Measurements from ENCODE around the gene ZNF17.

The ZNF17 gene

GRCh38 chr19:57382806-57383488 is 28.0 kb upstream of the ZNF17 start:
- H3K9ac ChIP-seq (ENCODE audit: low read depth, low read length) = no peak overlapping the region
- no peaks in the 10 kb centered on the region for H3K4me1 ChIP-seq (ENCODE audit: control insufficient read depth, insufficient read depth, low read length)
- H3K36me3 ChIP-seq (ENCODE audit: insufficient read depth, low read length) = peaks cover 6% of the 10 kb centered on the region
- H3K9me3 ChIP-seq (replicated peaks; ENCODE audit: low read length) = peaks cover 7% of the 10 kb centered on the region
- no peak overlapping the region for H3K4me2 ChIP-seq (ENCODE audit: low read length)
- no peaks in the 10 kb centered on the region for H3K27me3 ChIP-seq (ENCODE audit: control insufficient read depth, insufficient read depth, low read length)
- H3K4me3 ChIP-seq (ENCODE audit: low read length) = no peak overlapping the region

- Histone ChIP-seq H3K4me3 (ENCODE audit: low read length) (peak overlapping the region; percentile 88), H3K4me2 (ENCODE audit: low read length) (peak overlapping the region; percentile 75), H3K9me3 (replicated peaks; ENCODE audit: low read length) (no peaks in the 10 kb centered on the region), H3K36me3 (ENCODE audit: insufficient read depth, low read length) (peaks cover 7% of the 10 kb centered on the region), H3K27me3 (ENCODE audit: control insufficient read depth, insufficient read depth, low read length) (no peaks in the 10 kb centered on the region), H3K4me1 (ENCODE audit: control insufficient read depth, insufficient read depth, low read length) (peaks cover 15% of the 10 kb centered on the region), H3K9ac (ENCODE audit: low read depth, low read length) (peak overlapping the region; percentile 95)
Measured at GRCh38 chr19:57389194-57389729, 21.7 kb upstream of the ZNF17 start.

- no peaks in the 10 kb centered on the region for H3K9me3 ChIP-seq (replicated peaks; ENCODE audit: low read length)
Measured at GRCh38 chr19:57389730-57390598, 21.0 kb upstream of the ZNF17 start, which contains the start of gene ZNF548. ZNF548 (plus strand) TSS chr19:57389854; CDS start chr19:57390100, 246 bp downstream.

GRCh38 chr19:57395710-57396109 is 15.3 kb upstream of the ZNF17 start:
- H3K4me2 ChIP-seq (ENCODE audit: low read length) = no peak overlapping the region
- no peaks in the 10 kb centered on the region for H3K27me3 ChIP-seq (ENCODE audit: control insufficient read depth, insufficient read depth, low read length)
- no peaks in the 10 kb centered on the region for H3K9me3 ChIP-seq (replicated peaks; ENCODE audit: low read length)
- H3K4me3 ChIP-seq (ENCODE audit: low read length) = no peak overlapping the region
- H3K9ac ChIP-seq (ENCODE audit: low read depth, low read length) = no peak overlapping the region
- H3K4me1 ChIP-seq (ENCODE audit: control insufficient read depth, insufficient read depth, low read length) = peaks cover 8% of the 10 kb centered on the region
- H3K36me3 ChIP-seq (ENCODE audit: insufficient read depth, low read length) = peaks cover 42% of the 10 kb centered on the region

More at GRCh38 chr19:57389730-57390598, 21.0 kb upstream of the ZNF17 start, which contains the start of gene ZNF548:
- peaks cover 15% of the 10 kb centered on the region for H3K4me1 ChIP-seq (ENCODE audit: control insufficient read depth, insufficient read depth, low read length)
- H3K9ac ChIP-seq (ENCODE audit: low read depth, low read length) = peak within 1 kb of the TSS; percentile 95
- peak within 1 kb of the TSS; percentile 88 for H3K4me3 ChIP-seq (ENCODE audit: low read length)
- peaks cover 10% of the 10 kb centered on the region for H3K36me3 ChIP-seq (ENCODE audit: insufficient read depth, low read length)
- no peaks in the 10 kb centered on the region for H3K27me3 ChIP-seq (ENCODE audit: control insufficient read depth, insufficient read depth, low read length)
- H3K4me2 ChIP-seq (ENCODE audit: low read length) = peak within 1 kb of the TSS; percentile 96

- no peaks in the 10 kb centered on the region for H3K27me3 ChIP-seq (ENCODE audit: control insufficient read depth, insufficient read depth, low read length)
- no peaks in the 10 kb centered on the region for H3K9me3 ChIP-seq (replicated peaks; ENCODE audit: low read length)
- H3K4me2 ChIP-seq (ENCODE audit: low read length) = no peak overlapping the region
- H3K36me3 ChIP-seq (ENCODE audit: insufficient read depth, low read length) = peaks cover 39% of the 10 kb centered on the region
- H3K4me1 ChIP-seq (ENCODE audit: control insufficient read depth, insufficient read depth, low read length) = no peaks in the 10 kb centered on the region
- no peak overlapping the region for H3K9ac ChIP-seq (ENCODE audit: low read depth, low read length)
- no peak overlapping the region for H3K4me3 ChIP-seq (ENCODE audit: low read length)
Measured at GRCh38 chr19:57398868-57399267, 12.1 kb upstream of the ZNF17 start.

- no peaks in the 10 kb centered on the region for H3K27me3 ChIP-seq (ENCODE audit: control insufficient read depth, insufficient read depth, low read length)
- no peak overlapping the region for H3K4me2 ChIP-seq (ENCODE audit: low read length)
- no peak overlapping the region for H3K9ac ChIP-seq (ENCODE audit: low read depth, low read length)
- no peaks in the 10 kb centered on the region for H3K4me1 ChIP-seq (ENCODE audit: control insufficient read depth, insufficient read depth, low read length)
- H3K4me3 ChIP-seq (ENCODE audit: low read length) = no peak overlapping the region
- H3K9me3 ChIP-seq (replicated peaks; ENCODE audit: low read length) = no peaks in the 10 kb centered on the region
- peaks cover 13% of the 10 kb centered on the region for H3K36me3 ChIP-seq (ENCODE audit: insufficient read depth, low read length)
Measured at GRCh38 chr19:57403737-57404563, 7.0 kb upstream of the ZNF17 start.

GRCh38 chr19:57406516-57407123 is 4.3 kb upstream of the ZNF17 start:
- Histone ChIP-seq H3K4me2 (ENCODE audit: low read length) (no peak overlapping the region), H3K36me3 (ENCODE audit: insufficient read depth, low read length) (peaks cover 3% of the 10 kb centered on the region), H3K9me3 (replicated peaks; ENCODE audit: low read length) (no peaks in the 10 kb centered on the region), H3K9ac (ENCODE audit: low read depth, low read length) (no peak overlapping the region), H3K27me3 (ENCODE audit: control insufficient read depth, insufficient read depth, low read length) (no peaks in the 10 kb centered on the region), H3K4me3 (ENCODE audit: low read length) (no peak overlapping the region), H3K4me1 (ENCODE audit: control insufficient read depth, insufficient read depth, low read length) (peaks cover under 1% of the 10 kb centered on the region)

GRCh38 chr19:57419439-57419838 is 8.5 kb downstream of the ZNF17 start:
- Histone ChIP-seq H3K9ac (ENCODE audit: low read depth, low read length) (no peak overlapping the region), H3K27me3 (ENCODE audit: control insufficient read depth, insufficient read depth, low read length) (no peaks in the 10 kb centered on the region), H3K4me2 (ENCODE audit: low read length) (no peak overlapping the region), H3K36me3 (ENCODE audit: insufficient read depth, low read length) (peaks cover 51% of the 10 kb centered on the region), H3K4me3 (ENCODE audit: low read length) (no peak overlapping the region), H3K4me1 (ENCODE audit: control insufficient read depth, insufficient read depth, low read length) (no peaks in the 10 kb centered on the region), H3K9me3 (replicated peaks; ENCODE audit: low read length) (peaks cover 5% of the 10 kb centered on the region)

- Histone ChIP-seq H3K9me3 (replicated peaks; ENCODE audit: low read length) (peaks cover 5% of the 10 kb centered on the region), H3K4me2 (ENCODE audit: low read length) (no peak overlapping the region), H3K4me1 (ENCODE audit: control insufficient read depth, insufficient read depth, low read length) (no peaks in the 10 kb centered on the region), H3K9ac (ENCODE audit: low read depth, low read length) (no peak overlapping the region), H3K36me3 (ENCODE audit: insufficient read depth, low read length) (peaks cover 43% of the 10 kb centered on the region), H3K27me3 (ENCODE audit: control insufficient read depth, insufficient read depth, low read length) (no peaks in the 10 kb centered on the region), H3K4me3 (ENCODE audit: low read length) (no peak overlapping the region)
Measured at GRCh38 chr19:57421037-57421436, 10.1 kb downstream of the ZNF17 start.

GRCh38 chr19:57434386-57435061 is 23.6 kb downstream of the ZNF17 start:
- Histone ChIP-seq H3K36me3 (ENCODE audit: insufficient read depth, low read length) (no peaks in the 10 kb centered on the region), H3K4me1 (ENCODE audit: control insufficient read depth, insufficient read depth, low read length) (peaks cover 11% of the 10 kb centered on the region), H3K9ac (ENCODE audit: low read depth, low read length) (peak overlapping the region; percentile 77), H3K4me2 (ENCODE audit: low read length) (peak overlapping the region; percentile 85), H3K27me3 (ENCODE audit: control insufficient read depth, insufficient read depth, low read length) (no peaks in the 10 kb centered on the region), H3K4me3 (ENCODE audit: low read length) (peak overlapping the region; percentile 85), H3K9me3 (replicated peaks; ENCODE audit: low read length) (no peaks in the 10 kb centered on the region)

Data from skeletal muscle satellite cell (primary cell).